ENCODE data around the gene TEAD3. TPM values are rescaled to one million over a fixed set of nuclear protein-coding genes. Genes with fewer than 3 reads are reported as not detected.

TEAD3 gene
- total RNA-seq: 1 to 10 TPM; 4.1 to 5.0 TPM

GRCh38 chr6:35496841-35497570, at the start of gene TEAD3:
TSS of gene TEAD3 (minus strand) at chr6:35497079.

GRCh38 chr6:35512740-35513139, 15.9 kb upstream of the TEAD3 start, which contains the start of gene TULP1:
TSS of gene TULP1 (minus strand) at chr6:35512896. CDS start at chr6:35512858, 38 bp downstream.

GRCh38 chr6:35468181-35468979, 28.5 kb downstream of the TEAD3 start, which contains the start of gene RPL10A:
TSS of gene RPL10A (plus strand) at chr6:35468401. CDS start at chr6:35468435, 34 bp downstream.

GRCh38 chr6:35452183-35453090, 44.4 kb downstream of the TEAD3 start, which contains the start of gene FANCE:
TSS of gene FANCE (plus strand) at chr6:35452338. CDS start at chr6:35452546, 208 bp downstream.

Small RNA genes lying within 50 kb of the gene (small RNA-seq; reads per million reads assigned to genes)
- 0.17 to 0.21 reads per million in 2 donors for gene MIR7111

Other genes with a start within 250 kb of the TEAD3 start
- 10 to 100 TPM; 15.3 to 20.0 TPM for gene ZNF76, start 237.3 kb downstream of the TEAD3 start, total RNA-seq
- under 1 TPM; under 0.01 TPM for gene DEF6, start 199.3 kb downstream of the TEAD3 start, total RNA-seq
- gene PPARD, start 154.5 kb downstream of the TEAD3 start, total RNA-seq: 1 to 10 TPM; 8.3 to 8.7 TPM
- 1 to 10 TPM; 5.5 to 9.7 TPM for gene FANCE, start 44.7 kb downstream of the TEAD3 start, total RNA-seq
- 1,000 to 10,000 TPM in 1 of 2 donors, 100 to 1,000 TPM in 1; 520 to 1,278 TPM for gene RPL10A, start 28.7 kb downstream of the TEAD3 start, total RNA-seq
- gene TULP1, start 15.8 kb upstream of the TEAD3 start, total RNA-seq: not detected
- 10 to 100 TPM; 12.4 to 15.3 TPM for gene FKBP5, start 191.8 kb upstream of the TEAD3 start, total RNA-seq
- under 1 TPM in 1 of 2 donors, not detected in 1; 0.33 TPM for gene ARMC12, start 240.0 kb upstream of the TEAD3 start, total RNA-seq

Measured in melanocyte of skin (primary cell).